ENCODE measurements around the gene ITGAX.

- no peak for TF ChIP-seq CTCF (IDR thresholded peaks at IDR 0.05)
- no peak for TF ChIP-seq POLR2AphosphoS5 (IDR thresholded peaks at IDR 0.05)
These were observed 19.5 kb upstream of the ITGAX start for GRCh38 chr16:31335431-31335830.
